Activated T-cell treated with anti-CD3 and anti-CD28 coated beads, Interleukin-2, amount 50 U/mL, for 48 hours (primary cell): ENCODE measurements around the gene ST14.

Source experiments
- DNase-seq, 2 experiments: peaks; one replicate each; pipeline ENCODE4 v3.0.0-alpha.2; 2020

Gene ST14

DNA sequence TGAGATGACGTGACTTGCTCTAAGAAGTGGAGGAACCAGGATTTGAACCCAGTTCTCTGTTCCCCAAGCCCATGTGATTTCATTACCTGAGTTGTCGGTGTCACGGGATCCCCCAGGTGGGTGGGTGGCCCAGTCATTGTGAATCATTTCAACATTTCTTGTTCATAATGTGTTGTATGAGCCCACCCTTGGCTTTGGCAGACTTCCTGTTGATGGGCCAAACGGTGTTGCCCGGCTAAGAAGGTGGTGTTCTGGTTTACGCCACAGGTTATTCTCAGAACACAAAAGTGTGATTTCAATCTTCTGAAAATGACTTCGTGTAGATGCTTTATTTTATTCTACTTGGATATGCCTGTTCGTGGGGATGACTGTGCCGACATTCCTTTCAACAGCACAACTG is 21.6 kb upstream of the ST14 start:
- no peak for DNase-seq

- no peak for DNase-seq
Measured at GRCh38 chr11:130139401-130139800, 20.2 kb upstream of the ST14 start.

- DNase-seq = no peak
Measured at GRCh38 chr11:130141561-130142341, 17.8 kb upstream of the ST14 start.

GRCh38 chr11:130144141-130144540 is 15.4 kb upstream of the ST14 start:
- DNase-seq = no peak

DNA sequence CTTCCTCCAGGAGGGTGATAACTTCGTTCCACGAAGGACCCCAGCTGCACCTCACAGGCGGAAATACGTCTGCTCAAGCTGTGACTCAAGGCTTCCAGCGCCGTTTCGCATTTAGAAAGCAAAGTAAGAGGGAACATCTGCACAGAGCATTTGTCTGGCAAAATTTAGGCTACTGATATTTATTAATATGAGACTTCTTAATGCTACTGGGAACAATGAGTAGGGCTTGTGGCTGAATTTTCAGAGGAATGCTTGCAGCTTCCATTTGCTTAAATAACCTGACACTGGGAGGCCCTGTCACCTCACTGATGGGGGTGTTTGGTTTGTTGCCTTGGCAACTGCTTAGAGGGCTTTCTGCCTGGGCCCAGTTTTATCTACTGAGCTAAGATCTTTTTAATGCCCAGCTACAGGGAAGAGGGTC is 14.7 kb upstream of the ST14 start:
- DNase-seq = no peak

DNA sequence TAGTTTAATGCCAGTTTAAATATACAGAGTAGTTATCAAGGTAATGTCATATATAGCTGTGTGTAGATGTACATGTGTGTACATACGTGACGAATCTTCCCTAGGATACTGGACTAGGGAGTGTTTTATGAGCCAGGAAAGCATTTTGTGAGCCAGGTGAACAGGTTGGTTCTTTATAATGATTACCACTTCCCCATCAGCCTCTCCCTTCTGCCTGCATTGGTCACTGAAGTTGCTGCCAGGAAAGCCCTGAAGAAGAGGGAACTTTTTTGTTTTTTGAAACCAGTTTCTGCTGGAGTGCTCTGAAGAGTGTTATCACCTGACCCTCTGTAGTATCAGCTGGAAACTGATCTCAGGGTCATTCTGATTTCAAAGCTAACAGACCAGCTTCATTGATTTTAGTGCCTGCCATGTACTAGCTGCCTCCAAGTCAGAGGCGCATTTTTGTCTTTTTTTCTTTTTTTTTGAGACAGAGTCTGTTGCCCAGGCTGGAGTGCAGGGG is 14.2 kb upstream of the ST14 start:
- DNase-seq = no peak

GRCh38 chr11:130145975-130146776 is 13.4 kb upstream of the ST14 start:
- DNase-seq = no peak

DNA sequence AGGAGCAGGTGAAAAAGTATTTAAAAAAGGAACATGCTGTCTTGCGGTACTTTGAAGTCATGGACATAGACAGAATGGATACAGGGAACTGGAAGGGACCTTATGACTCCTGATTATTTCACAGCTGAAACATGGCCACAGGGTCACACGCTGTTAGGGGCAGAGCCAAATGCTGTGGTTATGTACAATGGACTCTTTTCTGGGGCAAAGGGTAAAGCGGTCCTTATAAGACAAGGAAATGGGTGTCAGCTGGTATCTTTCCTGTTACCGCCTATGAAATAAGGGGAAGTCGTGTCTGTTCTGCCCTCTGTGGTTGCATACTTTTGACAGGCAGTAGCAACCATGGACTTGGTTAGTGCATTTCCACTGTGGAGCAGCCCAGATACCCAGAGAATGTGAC is 12.8 kb upstream of the ST14 start:
- DNase-seq = no peak

GRCh38 chr11:130148796-130149326 is 10.7 kb upstream of the ST14 start:
- DNase-seq = no peak

- DNase-seq = no peak
Measured at GRCh38 chr11:130150790-130151189, 8.8 kb upstream of the ST14 start.

- DNase-seq = no peak
Measured at GRCh38 chr11:130151196-130151595, 8.4 kb upstream of the ST14 start.

GRCh38 chr11:130156108-130157022 is 3.2 kb upstream of the ST14 start:
- DNase-seq = no peak

- DNase-seq = no peak
Measured at GRCh38 chr11:130157101-130157500, 2.5 kb upstream of the ST14 start.

- no peak for DNase-seq
Measured at GRCh38 chr11:130157840-130158239, 1.7 kb upstream of the ST14 start.

DNA sequence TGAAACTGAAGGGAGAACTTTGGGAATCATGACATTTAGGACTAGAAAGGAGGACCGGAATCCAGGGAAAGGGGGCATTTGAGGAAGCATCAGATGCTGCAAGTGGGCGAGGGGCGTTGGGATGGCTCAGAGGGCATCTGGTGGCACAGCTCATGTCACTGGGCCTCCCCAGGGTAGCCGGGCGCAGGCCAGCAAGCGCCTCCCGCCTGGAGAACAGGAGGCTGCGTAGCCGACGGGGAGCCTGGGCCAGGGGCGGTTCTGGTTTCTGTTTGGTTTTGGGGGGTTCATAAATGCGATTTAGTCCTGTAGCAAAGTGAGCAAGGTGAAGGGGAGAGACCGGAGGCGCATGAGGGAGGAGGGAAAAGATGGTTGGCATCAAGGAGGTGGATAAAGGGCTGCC is 443 bp upstream of the ST14 start:
- no peak for DNase-seq

DNA sequence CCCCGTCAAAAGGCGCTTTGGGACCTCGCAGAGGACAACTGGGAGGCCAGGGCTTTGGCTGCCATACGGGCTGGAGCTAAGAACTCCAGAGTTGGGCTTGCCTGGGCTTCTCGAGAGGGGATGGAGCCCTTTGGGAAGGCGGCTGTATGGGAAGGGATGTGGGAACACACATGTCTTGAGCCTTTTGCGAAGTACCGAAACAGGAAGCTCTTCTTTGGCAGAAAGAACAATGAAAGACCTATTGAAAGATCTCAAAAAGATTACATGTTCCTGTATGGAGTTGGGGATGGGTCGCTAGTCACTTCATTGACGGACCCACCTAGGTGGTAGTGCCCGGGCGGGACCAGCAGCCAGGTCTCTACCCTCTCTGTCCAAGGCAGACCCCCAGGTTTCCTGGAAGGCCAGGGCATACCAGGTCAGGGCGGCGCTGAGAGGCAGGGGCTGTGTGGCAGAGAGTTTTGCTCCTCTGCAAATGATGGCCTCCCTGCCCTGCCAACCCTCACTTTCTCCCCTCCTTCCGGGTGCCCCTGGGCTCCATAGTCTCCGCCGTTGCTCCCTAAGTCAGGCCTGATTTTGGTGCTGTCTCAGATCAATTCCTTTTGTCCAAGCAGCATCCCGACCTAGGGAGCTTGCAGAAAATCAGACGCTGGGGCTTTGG is 1.0 kb downstream of the ST14 start:
- no peak for DNase-seq

GRCh38 chr11:130161441-130162145 is 2.0 kb downstream of the ST14 start:
- no peak for DNase-seq

DNA sequence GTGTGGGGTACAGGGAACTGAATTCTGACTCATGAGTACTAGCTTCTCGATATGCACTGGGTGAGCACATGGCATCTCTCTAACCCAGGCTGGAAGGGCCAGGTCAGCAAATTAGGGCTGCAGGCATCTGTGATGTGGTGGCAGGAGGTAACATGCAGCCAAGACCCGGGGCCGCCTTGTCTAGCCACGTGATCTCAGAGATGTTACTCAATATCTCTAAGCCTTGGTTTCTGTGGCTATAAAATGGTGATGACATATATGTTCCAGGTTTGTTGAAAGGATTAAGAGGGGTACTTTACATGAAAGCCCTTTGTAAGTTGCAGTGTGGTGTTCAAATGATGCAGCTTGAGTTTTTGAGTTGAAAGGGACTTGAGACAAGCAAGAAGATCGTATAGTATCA is 3.2 kb downstream of the ST14 start:
- peak in 1 of 2 experiments; percentile 42 for DNase-seq

DNA sequence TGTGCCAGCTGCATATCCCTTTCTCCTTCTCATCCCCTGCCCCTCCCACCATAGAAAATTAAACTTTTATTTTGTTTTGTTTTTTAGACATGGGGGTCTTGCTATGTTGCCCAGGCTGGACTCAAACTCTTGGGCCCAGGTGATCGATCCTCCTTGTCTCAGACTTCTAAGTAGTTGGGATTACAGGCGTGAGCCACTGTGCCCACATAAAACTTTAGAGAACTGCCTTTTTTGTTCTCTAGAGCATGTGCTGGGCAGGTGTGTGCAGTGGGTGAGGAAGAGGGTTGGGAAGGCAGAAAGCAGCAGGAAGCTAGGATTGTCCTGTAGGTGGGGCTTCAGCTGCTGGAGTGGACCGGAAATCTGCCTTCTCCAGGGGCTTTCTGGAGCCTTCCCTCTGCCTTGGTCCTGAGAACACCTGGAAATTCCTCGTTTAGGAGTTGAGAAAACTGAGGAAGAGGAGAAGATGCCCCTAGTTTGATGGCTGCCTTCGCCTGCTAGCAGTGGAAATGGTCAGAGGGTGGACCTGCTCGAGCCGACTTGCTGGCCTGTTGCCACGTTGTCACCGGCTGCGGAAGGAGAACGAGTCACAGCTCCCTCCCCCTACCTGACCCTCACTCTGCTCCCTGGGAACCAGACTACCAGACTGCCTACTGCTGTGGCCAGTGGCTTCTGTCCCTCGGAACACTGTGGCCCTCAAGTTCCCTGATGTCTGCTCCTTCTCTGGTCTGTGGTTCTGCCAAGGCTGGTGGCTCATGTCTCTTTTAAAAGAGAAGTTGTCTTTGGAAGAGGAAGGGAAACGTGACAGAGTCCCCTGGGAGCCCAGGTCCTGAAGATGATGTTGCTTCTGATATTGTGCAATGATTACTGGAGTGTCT is 4.0 kb downstream of the ST14 start:
- no peak for DNase-seq

GRCh38 chr11:130164221-130164570 is 4.6 kb downstream of the ST14 start:
- no peak for DNase-seq
